HEK293 (cell line): Measurements from ENCODE around the gene GPER1.

Source experiments
- CTCF ChIA-PET: fragments of 350-600 bp; formaldehyde crosslinking; extraction: SDS; loops from one replicate; lab custom pipeline; 2021; ENCODE audit warnings: antibody characterized with exemption; lab: Yijun Ruan, JAX
- POLR2A ChIA-PET: fragments of 300-600 bp; formaldehyde crosslinking; extraction: SDS; loops from one replicate; lab custom pipeline; 2020; ENCODE audit warnings: antibody characterized with exemption, inconsistent platforms; lab: Yijun Ruan, JAX
- H3K27ac ChIP-seq: fragments of 200-500 bp; sonication (Bioruptor generic); 2 replicates; pipeline ENCODE4 v1.5.1; 2014; ENCODE audit warnings: low read depth, low read length, control low read depth, inconsistent platforms; ENCODE audit errors: extremely low read depth
- H3K36me3 ChIP-seq, 2 experiments: fragments of 200-500 bp in 1 of 2; sonication (Bioruptor generic) in 1 of 2; 1 replicate in 1 of 2; 2 replicates in 1 of 2; pipeline ENCODE4 v1.5.1; 2014 to 2017; ENCODE audit warnings: inconsistent platforms in 2 of 2, low read length in 2 of 2; ENCODE audit not compliant: control insufficient read depth in 2 of 2, insufficient read depth in 1 of 2
- H3K4me1 ChIP-seq: fragments of 200-500 bp; sonication (Bioruptor generic); 2 replicates; pipeline ENCODE4 v1.5.1; 2014; ENCODE audit warnings: mild to moderate bottlenecking, low read length, inconsistent platforms; ENCODE audit not compliant: control insufficient read depth, insufficient read depth
- H3K4me3 ChIP-seq: 2 replicates; pipeline ENCODE4 v1.5.1; 2011; ENCODE audit warnings: low read depth, mild to moderate bottlenecking, control low read depth, low read length, moderate library complexity
- H3K9me3 ChIP-seq: fragments of 200-500 bp; sonication (Bioruptor generic); 2 replicates; pipeline ENCODE4 v1.5.1; 2014; ENCODE audit warnings: low read depth, low read length, inconsistent platforms; ENCODE audit not compliant: control insufficient read depth, insufficient read depth
- KLF7 ChIP-seq: fragments of 450-650 bp; formaldehyde crosslinking; IDR thresholded peaks from 2 replicates; pipeline ENCODE4 v1.5.1; 2016; ENCODE audit warnings: missing biosample characterization, missing genetic modification characterization, borderline replicate concordance
- MZF1 ChIP-seq: fragments of 450-650 bp; formaldehyde crosslinking; IDR thresholded peaks from 2 replicates; pipeline ENCODE4 v1.5.1; 2017; ENCODE audit warnings: missing biosample characterization, missing genetic modification characterization, borderline replicate concordance
- SCRT2 ChIP-seq: fragments of 450-650 bp; formaldehyde crosslinking; IDR thresholded peaks from 2 replicates; pipeline ENCODE4 v1.5.1; 2016; ENCODE audit warnings: missing biosample characterization, missing genetic modification characterization
- ZNF138 ChIP-seq: fragments of 450-650 bp; formaldehyde crosslinking; IDR thresholded peaks from 2 replicates; pipeline ENCODE4 v1.5.1; 2016; ENCODE audit warnings: missing biosample characterization, missing genetic modification characterization, borderline replicate concordance
- ZNF19 ChIP-seq: fragments of 450-650 bp; formaldehyde crosslinking; IDR thresholded peaks from 2 replicates; pipeline ENCODE4; 2016; ENCODE audit warnings: missing biosample characterization, missing genetic modification characterization, low read depth
- ZNF214 ChIP-seq: fragments of 450-650 bp; formaldehyde crosslinking; IDR thresholded peaks from 2 replicates; pipeline ENCODE4 v1.5.1; 2017; ENCODE audit warnings: missing biosample characterization, mild to moderate bottlenecking, missing genetic modification characterization, borderline replicate concordance
- ZNF311 ChIP-seq: fragments of 450-650 bp; formaldehyde crosslinking; IDR thresholded peaks from 2 replicates; pipeline ENCODE4 v1.5.1; 2017; ENCODE audit warnings: missing biosample characterization, missing genetic modification characterization, borderline replicate concordance
- ZNF423 ChIP-seq: fragments of 450-650 bp; formaldehyde crosslinking; IDR thresholded peaks from 2 replicates; pipeline ENCODE4 v1.5.1; 2016; ENCODE audit warnings: missing biosample characterization, missing genetic modification characterization
- ZNF624 ChIP-seq: fragments of 450-650 bp; formaldehyde crosslinking; IDR thresholded peaks from 2 replicates; pipeline ENCODE4 v1.5.1; 2017; ENCODE audit warnings: missing biosample characterization, missing genetic modification characterization
- ZNF677 ChIP-seq: fragments of 450-650 bp; IDR thresholded peaks from 2 replicates; pipeline ENCODE4 v1.5.0; 2018; ENCODE audit warnings: missing biosample characterization, mild to moderate bottlenecking, missing genetic modification characterization, moderate library complexity
- ZNF830 ChIP-seq: fragments of 450-650 bp; IDR thresholded peaks from 2 replicates; pipeline ENCODE4 v1.5.0; 2018; ENCODE audit warnings: missing biosample characterization, missing genetic modification characterization, low read depth, mild to moderate bottlenecking, moderate library complexity
- ZSCAN16 ChIP-seq: fragments of 450-650 bp; formaldehyde crosslinking; IDR thresholded peaks from 2 replicates; pipeline ENCODE4 v1.5.1; 2016; ENCODE audit warnings: missing biosample characterization, missing genetic modification characterization
- TF ChIP-seq, protein P1 (sequence below): fragments of 450-650 bp; formaldehyde crosslinking; IDR thresholded peaks from 2 replicates; pipeline ENCODE4 v1.5.1; 2016; ENCODE audit warnings: missing biosample characterization, missing genetic modification characterization
- TF ChIP-seq, protein P2 (sequence below): fragments of 450-650 bp; formaldehyde crosslinking; IDR thresholded peaks from 2 replicates; pipeline ENCODE4 v1.5.1; 2017; ENCODE audit warnings: missing biosample characterization, mild to moderate bottlenecking, missing genetic modification characterization, moderate library complexity
- TF ChIP-seq, protein P3 (sequence below): fragments of 450-650 bp; formaldehyde crosslinking; IDR thresholded peaks from 2 replicates; pipeline ENCODE4 v1.5.1; 2016; ENCODE audit warnings: missing biosample characterization, missing genetic modification characterization
- TF ChIP-seq, protein P4 (sequence below): fragments of 450-650 bp; formaldehyde crosslinking; IDR thresholded peaks from 2 replicates; pipeline ENCODE4; 2016; ENCODE audit warnings: missing biosample characterization, missing genetic modification characterization
- TF ChIP-seq, protein P5 (sequence below): fragments of 450-650 bp; formaldehyde crosslinking; IDR thresholded peaks from 2 replicates; pipeline ENCODE4 v1.5.1; 2016; ENCODE audit warnings: missing biosample characterization, missing genetic modification characterization

The GPER1 gene

DNA sequence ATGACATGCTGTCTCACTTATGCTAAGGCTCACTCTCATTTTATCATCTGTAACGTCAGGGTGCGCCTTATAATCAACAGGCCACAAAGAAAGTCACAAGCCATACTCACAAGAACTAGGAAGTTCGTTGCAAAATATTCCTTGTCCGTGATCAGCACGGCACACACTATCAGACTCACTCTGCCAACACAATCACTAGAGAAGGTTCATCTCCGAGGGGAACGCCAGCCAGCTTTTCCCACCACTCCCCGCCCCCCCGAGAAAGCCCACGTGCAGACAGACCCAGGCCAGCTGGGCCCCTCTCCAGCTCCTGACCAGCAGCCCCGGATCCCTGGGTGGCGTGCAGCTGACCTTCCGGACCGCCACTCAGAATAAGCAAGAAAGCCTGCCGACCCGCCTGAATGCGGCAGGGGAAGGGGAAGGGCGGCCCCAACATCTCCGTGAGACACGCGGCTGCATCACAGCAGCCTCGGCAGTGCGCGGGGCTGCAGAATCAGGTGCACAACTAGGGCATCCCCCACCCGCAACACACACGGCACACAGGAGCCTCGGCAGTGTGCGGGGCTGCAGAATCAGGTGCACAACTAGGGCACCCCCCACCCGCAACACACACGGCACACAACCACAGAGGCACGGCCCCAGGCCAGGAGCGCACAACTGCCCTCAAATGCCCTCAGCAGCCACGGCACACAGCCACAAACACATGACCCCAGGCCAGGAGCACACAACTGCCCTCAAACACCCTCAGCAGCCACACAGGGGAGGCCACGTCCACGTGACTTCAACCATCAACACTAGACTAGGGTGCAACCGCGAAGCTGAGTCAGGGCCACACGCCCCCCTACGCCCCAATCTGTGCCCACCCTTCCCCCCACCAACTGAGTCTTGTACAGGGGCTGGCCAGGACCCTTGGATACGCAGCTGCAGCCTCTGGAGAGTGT is 46.1 kb upstream of the GPER1 start:
- Histone ChIP-seq H3K4me1 (peaks cover 6% of the 10 kb centered on the region), H3K27ac (no peak overlapping the region), H3K36me3 (no peaks in the 10 kb centered on the region), H3K4me3 (no peak overlapping the region), H3K9me3 (no peaks in the 10 kb centered on the region)
- TF ChIP-seq, protein P1, sequence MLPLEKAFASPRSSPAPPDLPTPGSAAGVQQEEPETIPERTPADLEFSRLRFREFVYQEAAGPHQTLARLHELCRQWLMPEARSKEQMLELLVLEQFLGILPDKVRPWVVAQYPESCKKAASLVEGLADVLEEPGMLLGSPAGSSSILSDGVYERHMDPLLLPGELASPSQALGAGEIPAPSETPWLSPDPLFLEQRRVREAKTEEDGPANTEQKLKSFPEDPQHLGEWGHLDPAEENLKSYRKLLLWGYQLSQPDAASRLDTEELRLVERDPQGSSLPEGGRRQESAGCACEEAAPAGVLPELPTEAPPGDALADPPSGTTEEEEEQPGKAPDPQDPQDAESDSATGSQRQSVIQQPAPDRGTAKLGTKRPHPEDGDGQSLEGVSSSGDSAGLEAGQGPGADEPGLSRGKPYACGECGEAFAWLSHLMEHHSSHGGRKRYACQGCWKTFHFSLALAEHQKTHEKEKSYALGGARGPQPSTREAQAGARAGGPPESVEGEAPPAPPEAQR (tag by site-specific recombination): no peak
- TF ChIP-seq, protein P2, sequence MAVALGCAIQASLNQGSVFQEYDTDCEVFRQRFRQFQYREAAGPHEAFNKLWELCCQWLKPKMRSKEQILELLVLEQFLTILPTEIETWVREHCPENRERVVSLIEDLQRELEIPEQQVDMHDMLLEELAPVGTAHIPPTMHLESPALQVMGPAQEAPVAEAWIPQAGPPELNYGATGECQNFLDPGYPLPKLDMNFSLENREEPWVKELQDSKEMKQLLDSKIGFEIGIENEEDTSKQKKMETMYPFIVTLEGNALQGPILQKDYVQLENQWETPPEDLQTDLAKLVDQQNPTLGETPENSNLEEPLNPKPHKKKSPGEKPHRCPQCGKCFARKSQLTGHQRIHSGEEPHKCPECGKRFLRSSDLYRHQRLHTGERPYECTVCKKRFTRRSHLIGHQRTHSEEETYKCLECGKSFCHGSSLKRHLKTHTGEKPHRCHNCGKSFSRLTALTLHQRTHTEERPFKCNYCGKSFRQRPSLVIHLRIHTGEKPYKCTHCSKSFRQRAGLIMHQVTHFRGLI (tag by site-specific recombination): no peak
- TF ChIP-seq KLF7 (tag by site-specific recombination) (no peak), MZF1 (tag by site-specific recombination) (no peak), ZNF830 (no peak), ZNF311 (tag by site-specific recombination) (no peak), ZNF423 (tag by site-specific recombination) (no peak), ZSCAN16 (tag by site-specific recombination) (no peak), ZNF677 (no peak)
- TF ChIP-seq, protein P3, sequence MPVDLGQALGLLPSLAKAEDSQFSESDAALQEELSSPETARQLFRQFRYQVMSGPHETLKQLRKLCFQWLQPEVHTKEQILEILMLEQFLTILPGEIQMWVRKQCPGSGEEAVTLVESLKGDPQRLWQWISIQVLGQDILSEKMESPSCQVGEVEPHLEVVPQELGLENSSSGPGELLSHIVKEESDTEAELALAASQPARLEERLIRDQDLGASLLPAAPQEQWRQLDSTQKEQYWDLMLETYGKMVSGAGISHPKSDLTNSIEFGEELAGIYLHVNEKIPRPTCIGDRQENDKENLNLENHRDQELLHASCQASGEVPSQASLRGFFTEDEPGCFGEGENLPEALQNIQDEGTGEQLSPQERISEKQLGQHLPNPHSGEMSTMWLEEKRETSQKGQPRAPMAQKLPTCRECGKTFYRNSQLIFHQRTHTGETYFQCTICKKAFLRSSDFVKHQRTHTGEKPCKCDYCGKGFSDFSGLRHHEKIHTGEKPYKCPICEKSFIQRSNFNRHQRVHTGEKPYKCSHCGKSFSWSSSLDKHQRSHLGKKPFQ (tag by site-specific recombination): no peak
- TF ChIP-seq, protein P4, sequence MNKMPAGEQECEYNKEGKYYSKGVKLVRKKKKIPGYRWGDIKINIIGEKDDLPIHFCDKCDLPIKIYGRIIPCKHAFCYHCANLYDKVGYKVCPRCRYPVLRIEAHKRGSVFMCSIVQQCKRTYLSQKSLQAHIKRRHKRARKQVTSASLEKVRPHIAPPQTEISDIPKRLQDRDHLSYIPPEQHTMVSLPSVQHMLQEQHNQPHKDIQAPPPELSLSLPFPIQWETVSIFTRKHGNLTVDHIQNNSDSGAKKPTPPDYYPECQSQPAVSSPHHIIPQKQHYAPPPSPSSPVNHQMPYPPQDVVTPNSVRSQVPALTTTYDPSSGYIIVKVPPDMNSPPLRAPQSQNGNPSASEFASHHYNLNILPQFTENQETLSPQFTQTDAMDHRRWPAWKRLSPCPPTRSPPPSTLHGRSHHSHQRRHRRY (tag by site-specific recombination): no peak
- CTCF ChIA-PET: interaction anchor here (0.8 to 1.6 kb wide), 3 partner anchors 23 to 48 kb away, joined by 3 to 7 read pairs (median 3); no protein-coding TSS in a partner anchor
- POLR2A ChIA-PET: no interaction called here

DNA sequence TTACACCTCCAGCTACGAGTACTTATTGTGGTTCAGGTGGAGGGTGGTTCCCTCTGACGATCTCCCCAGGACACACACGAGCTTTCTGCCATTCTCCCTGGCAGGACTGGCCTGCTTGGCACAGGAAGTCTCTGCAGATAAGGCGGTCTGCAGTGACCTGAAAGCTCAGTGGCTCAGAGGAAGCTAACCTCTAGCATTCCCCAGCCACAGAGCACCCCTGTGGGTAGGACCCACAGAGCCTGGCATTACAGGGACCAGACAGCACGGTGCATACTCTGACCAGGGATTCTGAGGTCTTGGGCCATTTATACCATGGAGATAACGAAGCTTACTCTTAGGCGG is 45.5 kb upstream of the GPER1 start:
- Histone ChIP-seq H3K27ac (no peak overlapping the region), H3K9me3 (no peaks in the 10 kb centered on the region), H3K4me3 (no peak overlapping the region), H3K36me3 (no peaks in the 10 kb centered on the region), H3K4me1 (peaks cover 8% of the 10 kb centered on the region)
- POLR2A ChIA-PET: no interaction called here
- no peak for TF ChIP-seq SCRT2
- TF ChIP-seq, protein P5, sequence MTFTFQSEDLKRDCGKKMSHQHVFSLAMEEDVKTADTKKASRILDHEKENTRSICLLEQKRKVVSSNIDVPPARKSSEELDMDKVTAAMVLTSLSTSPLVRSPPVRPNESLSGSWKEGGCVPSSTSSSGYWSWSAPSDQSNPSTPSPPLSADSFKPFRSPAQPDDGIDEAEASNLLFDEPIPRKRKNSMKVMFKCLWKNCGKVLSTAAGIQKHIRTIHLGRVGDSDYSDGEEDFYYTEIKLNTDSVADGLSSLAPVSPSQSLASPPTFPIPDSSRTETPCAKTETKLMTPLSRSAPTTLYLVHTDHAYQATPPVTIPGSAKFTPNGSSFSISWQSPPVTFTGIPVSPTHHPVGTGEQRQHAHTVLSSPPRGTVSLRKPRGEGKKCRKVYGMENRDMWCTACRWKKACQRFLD: no peak
- no peak for TF ChIP-seq ZNF624
- no peak for TF ChIP-seq ZNF19 (tag by site-specific recombination)
- TF ChIP-seq ZNF138 (tag by site-specific recombination): no peak
- TF ChIP-seq ZNF214 (tag by site-specific recombination): no peak
- CTCF ChIA-PET: interaction anchor here (0.8 to 2.4 kb wide), 2 partner anchors 23 to 44 kb away, joined by 3 to 10 read pairs; no protein-coding TSS in a partner anchor
